ENCODE results near the gene C11orf86. TPM values are rescaled to one million over a fixed set of nuclear protein-coding genes. Genes with fewer than 3 reads are reported as not detected.

The C11orf86 gene
- total RNA-seq, 4 donors from 2014 or later: not detected

DNA sequence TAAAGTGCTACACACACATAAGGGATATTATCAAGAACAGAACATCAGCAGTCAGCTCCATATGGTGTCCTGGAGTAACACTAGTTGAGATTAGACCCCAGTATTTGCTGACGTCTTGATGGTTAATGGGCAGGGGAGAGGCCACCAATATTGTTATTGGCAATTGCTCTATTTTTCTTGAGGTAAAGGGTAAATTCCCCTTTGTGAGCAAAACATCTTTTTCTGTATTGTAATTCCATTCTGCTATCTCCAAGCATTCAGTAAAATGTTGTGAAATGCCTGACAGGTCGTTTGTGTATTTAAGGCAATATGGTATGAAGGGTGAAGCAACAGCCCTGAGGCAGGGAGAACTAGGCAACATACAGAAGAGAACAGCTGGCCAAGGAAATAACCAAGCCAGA is 38.8 kb upstream of the C11orf86 start:
- no peak for TF ChIP-seq POLR2A (IDR thresholded peaks at IDR 0.05)
- TF ChIP-seq, protein P1, sequence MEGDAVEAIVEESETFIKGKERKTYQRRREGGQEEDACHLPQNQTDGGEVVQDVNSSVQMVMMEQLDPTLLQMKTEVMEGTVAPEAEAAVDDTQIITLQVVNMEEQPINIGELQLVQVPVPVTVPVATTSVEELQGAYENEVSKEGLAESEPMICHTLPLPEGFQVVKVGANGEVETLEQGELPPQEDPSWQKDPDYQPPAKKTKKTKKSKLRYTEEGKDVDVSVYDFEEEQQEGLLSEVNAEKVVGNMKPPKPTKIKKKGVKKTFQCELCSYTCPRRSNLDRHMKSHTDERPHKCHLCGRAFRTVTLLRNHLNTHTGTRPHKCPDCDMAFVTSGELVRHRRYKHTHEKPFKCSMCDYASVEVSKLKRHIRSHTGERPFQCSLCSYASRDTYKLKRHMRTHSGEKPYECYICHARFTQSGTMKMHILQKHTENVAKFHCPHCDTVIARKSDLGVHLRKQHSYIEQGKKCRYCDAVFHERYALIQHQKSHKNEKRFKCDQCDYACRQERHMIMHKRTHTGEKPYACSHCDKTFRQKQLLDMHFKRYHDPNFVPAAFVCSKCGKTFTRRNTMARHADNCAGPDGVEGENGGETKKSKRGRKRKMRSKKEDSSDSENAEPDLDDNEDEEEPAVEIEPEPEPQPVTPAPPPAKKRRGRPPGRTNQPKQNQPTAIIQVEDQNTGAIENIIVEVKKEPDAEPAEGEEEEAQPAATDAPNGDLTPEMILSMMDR (IDR thresholded peaks at IDR 0.05): no peak
- Histone ChIP-seq H3K36me3 (no peaks in the 10 kb centered on the region), H3K4me1 (no peaks in the 10 kb centered on the region), H3K27ac (no peak overlapping the region), H3K4me3 (replicated peaks in 1 of 3) (no peak overlapping the region), H3K9me3 (no peaks in the 10 kb centered on the region), H3K27me3 (no peaks in the 10 kb centered on the region)
- DNase-seq: no peak
- 79 to 92% methylated on average over 2 of the region's 2 CpGs for WGBS, 2 donors
- intact Hi-C loops (cut with DNase I): no loop called here

DNA sequence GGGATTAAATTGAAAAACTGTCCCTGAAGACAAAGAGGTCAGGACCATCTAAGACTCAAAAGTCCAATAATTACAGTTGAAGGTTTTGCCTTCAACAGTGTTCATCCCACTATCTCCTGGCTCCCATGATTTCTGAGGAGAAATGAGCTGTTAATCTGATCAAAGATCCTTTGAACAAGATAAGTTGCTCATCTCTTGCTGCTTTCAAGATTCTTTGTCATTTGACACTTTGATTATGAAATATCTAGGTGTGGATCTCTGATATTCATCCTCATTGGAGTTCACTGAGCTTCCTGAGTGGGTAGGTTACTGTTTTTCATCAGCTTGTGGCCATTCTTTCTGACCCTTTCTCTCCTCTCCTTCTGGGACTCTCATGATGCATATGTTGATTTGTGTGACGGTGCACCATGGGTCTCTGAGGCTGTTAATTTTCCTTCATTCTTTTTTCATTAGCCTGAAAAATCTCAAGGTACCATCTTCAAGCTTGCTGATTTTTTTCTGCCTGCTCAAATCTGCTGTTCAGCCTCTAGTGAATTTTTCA is 37.8 kb upstream of the C11orf86 start:
- Histone ChIP-seq H3K9me3 (no peaks in the 10 kb centered on the region), H3K4me3 (replicated peaks in 1 of 3) (no peak overlapping the region), H3K27ac (no peak overlapping the region), H3K4me1 (no peaks in the 10 kb centered on the region), H3K36me3 (no peaks in the 10 kb centered on the region), H3K27me3 (no peaks in the 10 kb centered on the region)
- intact Hi-C loops (cut with DNase I): no loop called here
- 93 to 96% methylated on average over 1 of the region's 1 CpG for WGBS, 2 donors
- no peak for DNase-seq
- TF ChIP-seq, protein P1 (IDR thresholded peaks at IDR 0.05): no peak
- TF ChIP-seq POLR2A (IDR thresholded peaks at IDR 0.05): no peak

DNA sequence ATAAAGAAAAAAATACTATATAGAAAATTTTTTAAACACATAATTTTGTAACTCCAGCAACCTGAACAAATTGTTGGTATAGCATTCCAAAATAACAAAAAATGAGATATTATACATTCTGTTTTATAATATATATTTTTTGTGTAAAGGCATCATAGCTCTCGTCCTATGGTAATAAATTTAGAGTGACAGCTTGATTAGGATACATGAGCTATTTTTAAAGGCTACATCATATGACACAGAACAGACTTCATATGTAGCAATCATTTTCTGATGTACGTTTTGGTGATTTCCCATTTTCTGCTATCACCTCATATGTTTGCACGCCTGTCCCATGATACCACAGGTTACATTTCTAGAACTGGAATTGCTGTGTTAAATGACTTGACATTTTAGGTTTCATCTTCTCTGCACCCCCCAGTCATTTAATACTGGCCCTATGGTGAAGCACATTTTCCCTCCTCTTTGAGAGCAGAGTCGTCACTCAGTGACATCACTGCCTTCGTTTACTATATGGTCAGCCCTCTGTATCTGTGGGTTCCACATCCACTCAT is 36.4 kb upstream of the C11orf86 start:
- H3K27me3 ChIP-seq: no peaks in the 10 kb centered on the region
- H3K27ac ChIP-seq: no peak overlapping the region
- no peaks in the 10 kb centered on the region for H3K36me3 ChIP-seq
- H3K4me1 ChIP-seq: no peaks in the 10 kb centered on the region
- DNase-seq: no peak
- TF ChIP-seq, protein P1 (IDR thresholded peaks at IDR 0.05): no peak
- TF ChIP-seq POLR2A (IDR thresholded peaks at IDR 0.05): no peak
- H3K4me3 ChIP-seq (replicated peaks in 1 of 3): no peak overlapping the region
- H3K9me3 ChIP-seq: no peaks in the 10 kb centered on the region
- intact Hi-C loops (cut with DNase I): no loop called here
- WGBS, 2 donors: 92 to 94% methylated on average over 5 of the region's 5 CpGs

DNA sequence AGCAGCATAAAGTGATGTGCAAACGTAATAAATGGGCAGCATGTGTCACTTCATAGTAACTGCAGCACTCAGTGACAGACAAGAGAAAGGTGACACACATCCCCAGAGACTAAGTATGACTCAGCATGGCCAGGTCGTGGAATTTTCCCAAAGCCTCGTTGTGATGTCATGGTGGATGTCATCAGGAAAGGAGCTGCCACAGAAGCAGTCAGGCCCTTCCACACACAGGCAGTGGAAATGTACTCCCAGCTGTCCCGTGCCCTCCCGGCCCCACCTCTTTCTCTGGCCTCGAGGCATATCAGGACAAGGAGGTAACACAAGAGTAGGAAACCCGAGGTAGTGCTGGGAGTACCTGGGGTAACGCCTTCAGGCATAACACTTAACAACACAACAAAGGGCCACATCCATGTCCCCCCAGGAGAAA is 25.0 kb upstream of the C11orf86 start:
- Histone ChIP-seq H3K27me3 (no peaks in the 10 kb centered on the region), H3K4me1 (no peaks in the 10 kb centered on the region), H3K36me3 (no peaks in the 10 kb centered on the region), H3K27ac (peak overlapping the region in 1 of 3 donors; percentile 67), H3K9me3 (no peaks in the 10 kb centered on the region), H3K4me3 (replicated peaks in 1 of 3) (no peak overlapping the region)
- intact Hi-C loops (cut with DNase I): no loop called here
- DNase-seq: peak; percentile 71 to 81
- 59 to 64% methylated on average over 8 of the region's 8 CpGs for WGBS, 2 donors
- peak in 1 of 2 donors; percentile 21 for TF ChIP-seq POLR2A (IDR thresholded peaks at IDR 0.05)
- TF ChIP-seq, protein P1 (IDR thresholded peaks at IDR 0.05): no peak

DNA sequence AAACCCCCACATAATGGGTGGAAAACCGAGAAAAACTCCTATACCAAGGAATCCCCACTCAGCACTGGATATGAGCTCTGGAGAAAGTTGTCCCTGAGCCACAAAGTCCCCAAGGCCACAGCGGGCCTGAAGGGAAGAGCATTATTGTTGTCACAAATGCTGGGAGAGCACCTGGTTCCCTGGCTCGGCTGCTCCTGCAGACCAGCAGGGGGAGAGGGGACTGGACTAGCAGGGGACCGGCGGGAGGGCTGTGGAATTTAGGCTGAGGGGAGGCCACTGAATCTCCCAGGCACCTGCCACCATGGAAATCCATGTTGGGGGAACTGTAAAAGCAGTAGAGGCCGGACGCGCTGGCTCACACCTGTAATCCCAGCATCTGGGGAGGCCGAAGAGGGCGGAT is 24.0 kb upstream of the C11orf86 start:
- H3K4me1 ChIP-seq: no peaks in the 10 kb centered on the region
- no peaks in the 10 kb centered on the region for H3K27me3 ChIP-seq
- no peaks in the 10 kb centered on the region for H3K36me3 ChIP-seq
- no peak overlapping the region for H3K27ac ChIP-seq
- DNase-seq: no peak
- H3K4me3 ChIP-seq (replicated peaks in 1 of 3): no peak overlapping the region
- WGBS, 2 donors: 91 to 95% methylated on average over 10 of the region's 10 CpGs
- intact Hi-C loops (cut with DNase I): no loop called here
- no peaks in the 10 kb centered on the region for H3K9me3 ChIP-seq
- TF ChIP-seq, protein P1 (IDR thresholded peaks at IDR 0.05): no peak
- no peak for TF ChIP-seq POLR2A (IDR thresholded peaks at IDR 0.05)

Data from thyroid gland (tissue), 4 donors.